ENCODE data around the gene KMT2C.

KMT2C gene

DNA sequence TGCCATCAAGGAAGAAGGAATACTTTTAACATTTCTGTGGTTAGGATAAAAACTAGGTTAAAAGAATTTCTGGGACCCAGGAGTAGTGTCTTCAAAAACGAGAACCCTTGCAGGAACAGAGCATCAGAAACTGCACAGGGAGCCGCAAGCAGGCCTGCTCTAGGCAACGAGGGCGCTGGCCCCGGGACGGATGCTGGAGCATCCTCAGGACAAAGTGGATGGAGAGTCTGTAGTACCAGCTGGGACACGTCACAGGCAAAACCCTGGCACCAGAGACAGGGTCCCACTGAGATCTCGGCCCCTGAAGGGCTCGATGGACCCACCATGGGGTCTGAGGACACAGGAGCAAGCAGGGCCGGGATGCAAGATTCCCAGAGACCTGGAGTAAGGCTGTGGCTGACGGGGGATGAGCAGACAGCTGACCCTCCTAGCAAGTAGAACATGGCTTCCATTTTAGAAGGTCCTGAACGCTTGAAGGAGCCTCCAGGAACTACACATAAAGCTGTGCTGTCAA lies 303.8 kb downstream of the KMT2C start:
- no peak for DNase-seq (ENCODE audit: low spot score)
- TF ChIP-seq, protein P1, sequence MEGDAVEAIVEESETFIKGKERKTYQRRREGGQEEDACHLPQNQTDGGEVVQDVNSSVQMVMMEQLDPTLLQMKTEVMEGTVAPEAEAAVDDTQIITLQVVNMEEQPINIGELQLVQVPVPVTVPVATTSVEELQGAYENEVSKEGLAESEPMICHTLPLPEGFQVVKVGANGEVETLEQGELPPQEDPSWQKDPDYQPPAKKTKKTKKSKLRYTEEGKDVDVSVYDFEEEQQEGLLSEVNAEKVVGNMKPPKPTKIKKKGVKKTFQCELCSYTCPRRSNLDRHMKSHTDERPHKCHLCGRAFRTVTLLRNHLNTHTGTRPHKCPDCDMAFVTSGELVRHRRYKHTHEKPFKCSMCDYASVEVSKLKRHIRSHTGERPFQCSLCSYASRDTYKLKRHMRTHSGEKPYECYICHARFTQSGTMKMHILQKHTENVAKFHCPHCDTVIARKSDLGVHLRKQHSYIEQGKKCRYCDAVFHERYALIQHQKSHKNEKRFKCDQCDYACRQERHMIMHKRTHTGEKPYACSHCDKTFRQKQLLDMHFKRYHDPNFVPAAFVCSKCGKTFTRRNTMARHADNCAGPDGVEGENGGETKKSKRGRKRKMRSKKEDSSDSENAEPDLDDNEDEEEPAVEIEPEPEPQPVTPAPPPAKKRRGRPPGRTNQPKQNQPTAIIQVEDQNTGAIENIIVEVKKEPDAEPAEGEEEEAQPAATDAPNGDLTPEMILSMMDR (IDR thresholded peaks at IDR 0.05; ENCODE audit: extremely low read depth, missing control alignments): no peak

DNA sequence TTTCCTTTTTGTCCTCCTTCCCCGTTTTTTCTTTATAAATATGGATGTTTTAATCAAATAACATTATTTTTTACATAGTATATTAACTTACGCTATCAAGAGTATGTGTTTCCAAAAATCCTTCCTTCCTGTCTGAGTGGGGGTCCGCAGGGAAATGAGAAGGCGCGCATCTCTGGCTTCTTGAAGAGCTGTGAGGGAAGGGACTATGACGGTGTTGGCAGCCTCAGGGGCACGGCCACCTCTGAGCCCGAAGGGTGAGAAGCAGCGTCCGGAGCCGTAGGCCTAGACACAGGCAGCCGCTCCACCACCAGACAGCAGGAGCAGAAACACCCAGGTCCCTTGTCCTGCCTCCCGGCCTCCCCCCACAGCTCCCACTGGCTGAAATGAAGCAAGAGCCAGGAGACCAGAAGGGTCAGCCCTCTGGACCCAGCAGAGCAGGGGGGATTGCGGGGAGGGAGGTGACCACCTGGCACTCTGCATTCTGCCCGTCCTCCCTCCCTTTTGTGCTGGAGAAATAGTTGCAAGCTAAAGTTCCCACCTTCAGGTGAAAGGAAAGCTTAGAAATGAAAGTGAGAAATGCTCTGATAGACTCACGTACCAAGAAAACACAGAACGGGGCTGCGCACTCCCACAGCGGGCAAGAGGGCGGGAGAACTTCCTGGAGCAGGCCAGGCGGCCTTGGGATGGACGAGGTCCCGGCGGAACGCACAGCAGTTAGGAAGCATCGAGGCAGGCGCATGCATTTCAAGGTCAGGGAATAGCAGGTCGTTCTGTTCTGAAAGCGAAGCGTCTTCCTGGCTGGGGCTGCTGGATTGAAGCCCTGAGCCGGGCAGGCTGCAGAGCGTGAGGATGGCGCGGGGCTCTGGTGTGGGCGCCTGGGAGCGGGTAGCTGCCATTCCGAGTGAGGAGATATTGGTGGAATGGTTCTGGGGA lies 304.9 kb downstream of the KMT2C start:
- TF ChIP-seq, protein P1 (IDR thresholded peaks at IDR 0.05; ENCODE audit: extremely low read depth, missing control alignments): no peak
- DNase-seq (ENCODE audit: low spot score): no peak

DNA sequence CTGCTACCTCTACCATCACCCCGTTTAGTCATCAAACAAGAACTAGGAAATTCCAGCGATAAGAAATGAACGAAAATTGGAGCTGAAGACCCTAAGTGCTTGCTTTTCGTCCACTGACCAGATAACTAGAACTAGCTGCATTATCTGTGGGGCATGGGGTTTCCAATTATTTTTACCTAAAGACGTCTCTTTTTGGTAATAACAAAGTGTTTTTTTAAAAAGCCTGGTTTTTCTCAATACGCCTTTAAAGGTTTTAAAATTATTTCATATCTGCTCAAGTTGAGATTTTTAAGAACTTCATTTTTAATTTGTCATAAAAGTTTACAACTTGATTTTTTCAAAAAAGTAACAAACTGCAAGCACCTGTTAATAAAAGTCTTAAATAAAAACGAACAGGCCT lies 306.1 kb downstream of the KMT2C start:
- TF ChIP-seq, protein P1 (IDR thresholded peaks at IDR 0.05; ENCODE audit: extremely low read depth, missing control alignments): no peak
- no peak for DNase-seq (ENCODE audit: low spot score)

DNA sequence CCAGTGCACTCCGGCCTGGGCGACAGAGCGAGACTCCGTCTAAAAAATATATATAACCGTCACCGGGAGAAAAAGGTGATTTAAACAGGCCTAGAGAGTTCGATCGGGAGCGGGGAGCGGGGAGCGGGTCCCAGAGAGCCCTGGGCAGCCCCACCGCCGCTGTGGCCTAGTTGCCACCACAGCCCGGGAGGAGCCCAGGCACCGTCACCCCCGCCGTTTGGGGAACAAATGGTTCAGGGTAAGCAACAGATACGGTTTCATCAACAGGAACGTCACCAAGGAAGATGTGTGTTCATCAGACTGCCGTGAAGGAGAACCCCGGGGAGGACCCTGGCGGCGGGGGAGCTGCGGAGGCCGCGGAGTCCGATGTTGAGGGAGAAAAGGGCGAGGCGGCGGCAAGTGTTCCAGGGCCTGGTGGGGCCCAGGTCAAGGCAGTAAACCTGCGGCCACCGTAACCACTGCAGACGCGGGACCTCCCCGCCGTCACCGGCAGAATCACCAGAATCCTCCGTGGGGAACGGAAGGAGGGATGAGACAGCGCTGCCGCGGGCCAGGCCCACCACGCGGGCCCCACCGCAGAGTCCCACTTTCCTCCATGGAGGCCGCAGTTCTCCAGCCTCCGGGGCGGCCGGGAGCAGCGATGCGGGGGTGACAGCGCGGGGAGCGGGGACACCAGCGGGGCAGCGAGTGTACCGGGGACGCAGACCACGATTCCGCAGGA lies 306.9 kb downstream of the KMT2C start:
- no peak for DNase-seq (ENCODE audit: low spot score)
- TF ChIP-seq, protein P1 (IDR thresholded peaks at IDR 0.05; ENCODE audit: extremely low read depth, missing control alignments): no peak

DNA sequence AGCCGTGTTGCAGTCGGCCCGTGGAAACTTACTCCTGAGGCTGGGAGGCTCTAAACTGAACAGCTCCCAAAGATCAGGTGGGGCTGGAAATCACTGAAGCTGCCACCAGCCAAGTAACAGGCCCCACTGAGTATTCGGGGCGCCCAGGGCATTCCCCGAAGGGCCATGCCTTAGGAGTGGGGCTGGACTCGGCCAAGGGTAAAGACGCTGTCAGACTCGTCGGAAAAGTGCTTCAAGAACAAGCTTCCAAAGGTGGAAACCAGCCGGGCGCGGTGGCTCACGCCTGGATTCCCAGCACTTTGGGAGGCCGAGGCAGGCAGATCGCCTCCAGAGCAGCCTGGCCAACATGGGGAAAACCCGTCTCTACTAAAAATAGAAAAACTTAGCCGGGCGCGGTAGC lies 307.6 kb downstream of the KMT2C start:
- TF ChIP-seq, protein P1 (IDR thresholded peaks at IDR 0.05; ENCODE audit: extremely low read depth, missing control alignments): no peak

DNA sequence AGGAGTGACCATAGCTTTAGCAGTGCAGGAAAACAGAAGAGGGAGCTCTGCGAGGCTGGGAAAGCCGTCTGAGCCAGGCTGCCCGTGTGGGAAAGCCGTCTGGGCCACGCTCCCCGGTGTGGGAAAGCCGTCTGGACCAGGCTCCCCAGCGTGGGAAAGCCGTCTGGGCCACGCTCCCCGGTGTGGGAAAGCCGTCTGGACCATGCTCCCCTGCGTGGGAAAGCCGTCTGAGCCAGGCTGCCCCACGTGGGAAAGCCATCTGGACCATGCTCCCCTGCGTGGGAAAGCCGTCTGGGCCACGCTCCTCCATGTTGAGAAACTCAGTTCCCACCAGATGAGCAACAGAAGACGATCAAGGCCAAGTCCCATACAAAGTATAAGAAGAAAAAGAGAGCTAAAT lies 308.6 kb downstream of the KMT2C start:
- no peak for DNase-seq (ENCODE audit: low spot score)
- TF ChIP-seq, protein P1 (IDR thresholded peaks at IDR 0.05; ENCODE audit: extremely low read depth, missing control alignments): no peak

More for the DNA sequence above, 307.6 kb downstream of the KMT2C start:
- no peak for DNase-seq (ENCODE audit: low spot score)

DNA sequence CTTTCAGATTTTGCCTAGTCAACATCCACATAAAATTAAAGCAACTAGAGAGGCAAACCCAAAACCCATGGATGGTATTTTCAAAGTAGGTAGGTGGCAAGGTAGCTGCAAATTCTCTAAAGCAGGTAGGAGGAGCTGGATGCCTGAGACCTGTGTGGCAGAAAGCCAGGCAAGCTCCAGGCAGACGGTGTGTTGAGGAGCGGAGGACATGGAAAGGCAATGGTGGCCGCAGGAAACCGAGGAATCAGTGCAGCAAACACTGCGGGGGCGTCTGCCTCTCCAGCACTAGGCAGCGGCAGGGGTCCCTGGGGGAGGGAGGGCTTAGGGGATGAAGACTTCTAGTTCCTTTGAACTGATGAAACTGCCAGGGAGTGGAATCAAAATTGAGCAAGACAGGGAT lies 309.1 kb downstream of the KMT2C start:
- TF ChIP-seq, protein P1 (IDR thresholded peaks at IDR 0.05; ENCODE audit: extremely low read depth, missing control alignments): no peak

More for the DNA sequence above, 309.1 kb downstream of the KMT2C start:
- no peak for DNase-seq (ENCODE audit: low spot score)

Data from GM20000 (cell line).